IPS-18c (cell line): ENCODE results near the gene IRAK3.
"Not testable (repeated sequence)": the region's sequence is repeated elsewhere in the genome, so short reads cannot be mapped to it uniquely, and the experiment has no call there.

Experiments
- H3K4me3 ChIP-seq: 2 replicates; pipeline ENCODE4 v1.7.0; 2013; ENCODE audit warnings: low read depth, mild to moderate bottlenecking, low read length, moderate library complexity; ENCODE audit not compliant: insufficient read depth
- H3K9me3 ChIP-seq: one replicate; pipeline ENCODE4 v1.6.1; 2013; ENCODE audit warnings: mild to moderate bottlenecking, low read length, moderate library complexity; ENCODE audit not compliant: control insufficient read depth, insufficient read depth

IRAK3 gene

GRCh38 chr12:66196806-66197205 lies 7.8 kb downstream of the IRAK3 start:
- H3K9me3 ChIP-seq: no peaks in the 10 kb centered on the region
- H3K4me3 ChIP-seq: no peak overlapping the region

DNA sequence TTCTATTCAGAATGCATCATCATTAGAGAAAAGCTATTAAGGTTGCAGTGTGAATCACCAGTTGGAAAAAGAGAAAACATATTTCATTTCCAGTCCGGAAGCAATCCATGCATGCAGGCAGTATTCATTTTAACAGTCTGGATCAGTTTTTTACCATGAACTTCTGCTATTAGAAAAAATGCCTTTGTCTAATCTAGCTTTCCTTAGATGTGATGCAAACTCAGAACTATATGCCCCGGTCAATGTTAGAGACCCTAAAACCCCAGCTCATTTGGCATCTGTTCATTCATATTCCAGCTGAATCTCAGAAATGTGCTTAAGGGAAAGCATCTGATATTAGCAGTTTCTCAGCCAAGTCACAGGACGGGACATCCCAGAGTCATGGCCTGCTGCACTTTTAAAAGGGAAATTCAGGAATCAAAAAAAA lies 8.5 kb downstream of the IRAK3 start:
- no peaks in the 10 kb centered on the region for H3K9me3 ChIP-seq
- H3K4me3 ChIP-seq: no peak overlapping the region

DNA sequence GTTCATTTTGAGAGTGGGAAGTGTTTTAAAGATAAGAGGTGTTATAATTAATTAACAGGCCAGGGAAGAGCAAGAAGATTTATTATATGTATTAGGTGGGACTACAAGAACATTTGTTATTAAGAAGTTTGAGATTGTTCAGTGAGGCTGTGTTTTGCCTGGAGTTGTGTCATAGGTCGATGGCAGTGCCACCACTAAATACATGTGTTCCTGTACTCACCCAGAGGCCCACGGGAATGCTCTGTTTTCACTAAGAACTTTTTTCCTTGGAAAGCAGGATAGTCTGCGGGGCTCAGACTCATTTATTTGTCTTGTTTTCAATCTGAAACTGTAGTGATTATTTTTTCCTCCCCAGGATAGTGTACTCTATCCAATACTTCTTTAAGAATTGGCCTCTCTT lies 10.1 kb downstream of the IRAK3 start:
- Histone ChIP-seq H3K9me3 (no peaks in the 10 kb centered on the region), H3K4me3 (no peak overlapping the region)

DNA sequence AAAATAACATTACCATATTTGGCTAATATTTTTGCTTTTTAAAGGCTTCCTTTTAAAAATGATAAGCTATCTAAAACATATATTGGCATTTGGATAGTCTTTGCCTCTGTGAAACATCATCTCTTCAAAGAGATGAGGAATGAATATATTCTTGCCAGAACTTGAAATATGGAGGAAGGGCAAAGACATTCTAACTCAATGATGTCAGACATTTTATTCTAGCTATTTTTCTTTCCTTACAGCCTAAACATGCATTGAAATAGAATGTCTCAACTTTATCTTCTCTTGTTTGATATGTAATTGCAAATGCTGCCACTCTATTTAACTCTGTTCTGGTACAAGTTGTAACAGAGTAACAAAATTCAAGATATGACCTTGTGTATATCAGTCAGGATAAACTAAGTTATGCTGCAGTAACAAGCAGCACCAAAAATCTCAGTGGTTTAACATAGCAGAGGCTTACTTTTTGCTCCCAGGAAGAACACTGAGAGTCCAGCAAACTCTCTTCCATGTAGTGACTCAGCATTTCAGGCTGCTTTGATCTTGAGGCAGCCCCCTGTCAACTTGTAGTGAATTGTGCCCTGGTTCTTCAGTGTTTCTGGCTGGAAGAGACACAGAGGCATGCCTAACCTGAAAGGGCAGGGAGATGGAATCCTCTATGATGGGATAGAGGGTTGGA lies 11.0 kb downstream of the IRAK3 start:
- Histone ChIP-seq H3K4me3 (no peak overlapping the region), H3K9me3 (no peaks in the 10 kb centered on the region)

DNA sequence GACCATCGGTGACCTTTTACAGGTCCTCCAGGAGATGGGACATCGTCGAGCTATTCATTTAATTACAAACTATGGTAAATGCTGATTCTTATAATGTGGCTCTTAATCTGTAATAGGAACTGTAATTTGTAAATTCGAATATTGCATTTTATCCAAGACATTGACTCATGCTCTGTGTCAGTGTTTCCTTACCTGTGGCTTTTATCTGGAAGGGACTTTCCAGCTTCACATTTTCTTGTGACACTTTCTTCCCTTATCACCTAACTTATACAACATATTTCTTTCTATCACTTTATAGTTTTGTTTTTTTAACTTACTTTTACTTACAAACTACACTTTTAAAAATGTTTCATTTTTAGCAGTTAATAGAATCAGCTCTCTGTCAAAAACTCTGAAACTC lies 14.8 kb downstream of the IRAK3 start:
- no peaks in the 10 kb centered on the region for H3K9me3 ChIP-seq

GRCh38 chr12:66206141-66206540 lies 17.1 kb downstream of the IRAK3 start:
- H3K4me3 ChIP-seq: no peak overlapping the region
- no peaks in the 10 kb centered on the region for H3K9me3 ChIP-seq

More for the DNA sequence above, 14.8 kb downstream of the IRAK3 start:
- H3K4me3 ChIP-seq: no peak overlapping the region

DNA sequence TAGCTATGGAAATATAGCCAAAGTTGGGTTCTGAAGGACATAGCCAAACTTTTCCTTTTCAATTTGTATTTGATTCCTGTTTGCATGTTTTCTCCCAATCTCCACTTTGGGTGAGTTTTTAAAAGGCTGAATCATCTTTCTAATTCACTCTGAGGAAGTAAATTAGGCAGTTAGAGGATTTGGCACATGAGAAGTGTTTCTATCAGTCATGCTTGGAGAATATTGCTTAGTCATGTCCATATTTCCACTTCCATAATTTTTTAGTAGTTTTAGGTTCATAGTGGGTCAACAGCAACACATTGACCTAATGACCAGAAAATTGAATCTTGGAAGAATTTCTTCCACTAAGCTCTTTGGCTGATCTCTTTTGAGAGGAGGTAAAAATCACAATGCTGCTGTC lies 21.8 kb downstream of the IRAK3 start:
- Histone ChIP-seq H3K9me3 (no peaks in the 10 kb centered on the region), H3K4me3 (no peak overlapping the region)

- not testable (repeated sequence) for H3K4me3 ChIP-seq, H3K9me3 ChIP-seq
Measured at GRCh38 chr12:66211573-66211972, 22.6 kb downstream of the IRAK3 start.

- not testable (repeated sequence) for H3K9me3 ChIP-seq, H3K4me3 ChIP-seq
Measured at GRCh38 chr12:66213011-66213410, 24.0 kb downstream of the IRAK3 start.

DNA sequence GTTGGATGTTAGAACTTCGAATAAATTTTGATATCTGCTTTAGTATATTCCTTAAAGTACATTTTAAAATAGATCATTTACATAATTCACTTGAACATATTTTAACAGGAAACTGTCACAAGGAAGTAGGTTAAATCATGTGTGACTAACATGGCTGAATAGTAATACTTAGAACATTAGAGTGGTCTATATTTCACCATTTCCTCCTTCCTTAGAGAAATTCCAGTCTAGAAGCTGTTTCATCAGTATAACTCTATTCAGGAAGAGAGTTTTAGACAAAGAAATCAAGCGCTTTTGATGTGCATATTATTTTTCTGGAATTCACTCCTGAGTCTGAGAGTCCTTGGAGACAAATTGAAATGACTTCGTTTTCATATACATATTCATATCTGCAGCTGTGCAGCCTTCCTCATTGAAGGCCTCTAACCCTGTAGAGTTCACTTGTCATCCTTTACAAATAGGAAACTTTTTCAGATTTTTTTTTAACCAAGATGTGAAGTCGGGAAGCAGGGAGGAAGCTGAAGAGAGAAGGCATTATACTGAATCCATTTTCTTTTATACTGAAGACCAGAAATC lies 28.4 kb downstream of the IRAK3 start:
- no peak overlapping the region for H3K4me3 ChIP-seq
- no peaks in the 10 kb centered on the region for H3K9me3 ChIP-seq

GRCh38 chr12:66228462-66228861 lies 39.4 kb downstream of the IRAK3 start:
- H3K9me3 ChIP-seq: no peaks in the 10 kb centered on the region
- H3K4me3 ChIP-seq: no peak overlapping the region

DNA sequence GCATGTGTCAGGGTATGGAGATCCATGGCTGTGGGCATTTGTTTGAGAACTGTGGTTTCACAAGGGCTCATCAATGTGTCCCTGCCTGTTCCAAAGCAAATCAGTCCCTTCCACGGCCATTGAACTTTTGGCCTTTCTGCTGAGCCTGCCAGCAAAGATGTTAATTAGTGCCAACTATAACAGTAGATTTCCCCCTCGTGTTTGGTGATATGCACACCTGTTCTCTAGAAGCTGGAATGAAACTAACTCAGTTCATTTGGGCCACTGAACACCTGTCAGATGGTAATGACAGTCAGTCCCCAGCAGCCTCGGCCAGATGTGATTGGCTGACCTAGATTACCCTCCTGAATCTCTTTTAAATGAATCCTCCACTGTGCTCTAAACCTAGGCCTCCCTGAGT lies 43.2 kb downstream of the IRAK3 start:
- H3K9me3 ChIP-seq: no peaks in the 10 kb centered on the region
- H3K4me3 ChIP-seq: no peak overlapping the region

GRCh38 chr12:66234037-66234693 lies 45.2 kb downstream of the IRAK3 start:
- H3K9me3 ChIP-seq, H3K4me3 ChIP-seq: not testable (repeated sequence)

DNA sequence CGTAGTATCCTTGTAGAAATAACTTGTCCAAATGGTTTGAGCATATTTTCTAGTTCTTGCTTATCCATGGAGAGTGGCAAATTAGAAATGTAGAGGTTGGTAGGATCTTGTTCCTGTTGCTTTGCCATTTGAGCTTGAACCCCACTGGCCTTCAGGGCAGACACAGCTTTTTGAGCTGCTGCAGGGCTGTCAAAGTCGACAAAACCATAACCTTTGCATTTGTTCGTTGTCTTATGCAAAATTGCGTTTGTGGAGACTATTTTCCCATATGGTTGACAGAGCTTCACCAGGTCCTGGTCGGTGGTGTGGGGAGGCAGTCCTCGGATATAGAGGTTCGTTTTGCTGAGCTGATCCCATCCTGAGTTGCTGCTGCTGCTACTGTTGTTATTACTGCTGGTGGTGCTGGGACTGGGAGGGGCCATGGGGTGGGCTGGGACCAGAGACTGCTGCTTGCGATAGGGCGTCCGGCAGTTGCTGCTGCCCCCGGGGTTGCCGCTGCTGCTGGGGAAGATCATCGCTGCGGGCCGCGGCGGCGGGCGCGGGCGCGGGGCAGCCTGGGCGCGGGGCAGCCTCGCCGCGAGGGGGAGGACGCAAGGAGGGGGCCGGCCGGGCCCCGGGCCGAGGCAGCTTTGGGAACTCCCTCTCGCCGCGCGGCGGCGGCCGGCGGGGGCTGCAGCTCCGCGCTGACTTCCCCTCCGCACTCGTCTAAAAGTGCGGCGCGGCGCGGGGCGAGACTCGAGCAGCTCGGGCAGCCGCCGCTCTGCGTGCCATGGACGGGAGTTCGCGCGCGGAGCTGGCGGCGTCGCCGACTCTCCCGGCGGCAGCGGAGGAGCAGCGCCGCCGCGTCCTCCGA lies 46.0 kb downstream of the IRAK3 start:
- H3K4me3 ChIP-seq: peak overlapping the region; percentile 55
- not testable (repeated sequence) for H3K9me3 ChIP-seq

GRCh38 chr12:66235626-66236281 lies 46.7 kb downstream of the IRAK3 start:
- peak overlapping the region; percentile 55 for H3K4me3 ChIP-seq
- no peaks in the 10 kb centered on the region for H3K9me3 ChIP-seq

DNA sequence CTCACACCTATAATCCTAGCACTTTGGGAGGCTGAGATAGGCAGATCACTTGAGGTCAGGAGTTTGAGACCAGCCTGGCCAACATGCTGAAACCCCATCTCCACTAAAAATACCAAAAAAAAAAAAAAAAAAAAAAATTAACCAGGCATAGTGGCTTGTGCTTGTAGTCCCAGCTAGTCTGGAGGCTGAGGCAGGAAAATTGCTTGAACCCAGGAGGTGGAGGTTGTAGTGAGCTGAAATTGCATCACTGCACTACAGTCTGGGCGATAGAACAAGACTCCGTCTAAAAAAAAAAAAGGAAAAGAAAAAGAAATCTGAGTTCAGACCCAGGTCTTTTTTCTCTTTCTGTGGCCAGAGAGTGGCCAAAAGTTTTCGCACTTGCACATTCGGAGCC lies 47.3 kb downstream of the IRAK3 start:
- H3K9me3 ChIP-seq, H3K4me3 ChIP-seq: not testable (repeated sequence)

- H3K4me3 ChIP-seq: no peak overlapping the region
- H3K9me3 ChIP-seq: no peaks in the 10 kb centered on the region
Measured at GRCh38 chr12:66236969-66237368, 48.0 kb downstream of the IRAK3 start.
